OCI-LY1 (cell line): ENCODE results near the gene DHRS11.

ENCODE experiments used
- H2AFZ ChIP-seq: fragments of 200-600 bp; sonication (generic), shearing (Covaris generic); 2 replicates; pipeline ENCODE4 v1.6.0; 2014; ENCODE audit warnings: antibody characterized with exemption, mild to moderate bottlenecking, low read length
- H3F3A ChIP-seq: fragments of 200-600 bp; sonication (generic), shearing (Covaris generic); 2 replicates; pipeline ENCODE4 v1.6.0; 2014; ENCODE audit warnings: mild to moderate bottlenecking, antibody characterized with exemption, low read length, moderate library complexity; ENCODE audit not compliant: insufficient read depth
- H3K27ac ChIP-seq: fragments of 200-600 bp; sonication (generic); 2 replicates; pipeline ENCODE4 v1.5.1; 2014; ENCODE audit warnings: low read length, mixed run types, mild to moderate bottlenecking, low read depth; ENCODE audit not compliant: poor library complexity, severe bottlenecking
- H3K27me3 ChIP-seq: fragments of 200-600 bp; sonication (generic); 2 replicates; pipeline ENCODE4 v1.6.0; 2014; ENCODE audit warnings: antibody characterized with exemption, mild to moderate bottlenecking, low read length, moderate library complexity; ENCODE audit not compliant: insufficient read depth
- H3K36me3 ChIP-seq: fragments of 200-600 bp; sonication (generic); 2 replicates; pipeline ENCODE4 v1.6.1; 2014; ENCODE audit warnings: mild to moderate bottlenecking, antibody characterized with exemption, low read length, moderate library complexity, mixed read lengths; ENCODE audit not compliant: insufficient read depth
- H3K4me1 ChIP-seq: fragments of 200-600 bp; sonication (generic); 2 replicates; pipeline ENCODE4 v1.5.1; 2014; ENCODE audit warnings: mild to moderate bottlenecking, low read length, moderate library complexity; ENCODE audit not compliant: insufficient read depth, severe bottlenecking
- H3K4me2 ChIP-seq: fragments of 200-600 bp; sonication (generic), shearing (Covaris generic); 2 replicates; pipeline ENCODE4 v1.6.1; 2014; ENCODE audit warnings: low read length
- H3K4me3 ChIP-seq: fragments of 200-600 bp; sonication (generic); 2 replicates; pipeline ENCODE4 v1.5.1; 2014; ENCODE audit warnings: low read length, low read depth, mild to moderate bottlenecking, mixed read lengths; ENCODE audit not compliant: poor library complexity, severe bottlenecking
- H3K79me2 ChIP-seq: fragments of 200-600 bp; shearing (Covaris generic); 2 replicates; pipeline ENCODE4 v1.6.1; 2016; ENCODE audit warnings: mixed run types, low read length, mixed read lengths; ENCODE audit not compliant: insufficient read depth
- H3K9ac ChIP-seq: fragments of 200-600 bp; sonication (generic), shearing (Covaris generic); 2 replicates; pipeline ENCODE4 v1.6.1; 2014; ENCODE audit warnings: mild to moderate bottlenecking, low read length, mixed read lengths
- H3K9me2 ChIP-seq: fragments of 200-600 bp; sonication (generic), shearing (Covaris generic); 2 replicates; pipeline ENCODE4 v1.6.1; 2014; ENCODE audit warnings: low read depth, mild to moderate bottlenecking, low read length, mixed read lengths
- H3K9me3 ChIP-seq: fragments of 200-600 bp; shearing (Covaris generic); 2 replicates; pipeline ENCODE4 v1.6.1; 2014; ENCODE audit warnings: low read length, mixed read lengths
- H4K20me1 ChIP-seq: fragments of 200-600 bp; sonication (generic), shearing (Covaris generic); 2 replicates; pipeline ENCODE4 v1.6.0; 2016; ENCODE audit warnings: mild to moderate bottlenecking, low read length; ENCODE audit not compliant: insufficient read depth
- EZH2 ChIP-seq: fragments of 200-600 bp; sonication (generic), shearing (Covaris generic); IDR thresholded peaks from 2 replicates; pipeline ENCODE4 v1.8.0; 2017; ENCODE audit warnings: borderline replicate concordance, mixed run types, mild to moderate bottlenecking, antibody characterized with exemption, low read length, moderate library complexity, mixed read lengths
- TF ChIP-seq, protein P1 (sequence below): fragments of 200-600 bp; sonication (generic), shearing (Covaris generic); IDR thresholded peaks from 2 replicates; pipeline ENCODE4 v1.5.1; 2017; ENCODE audit warnings: mild to moderate bottlenecking, antibody characterized with exemption, low read length, moderate library complexity, mixed read lengths

The DHRS11 gene

DNA sequence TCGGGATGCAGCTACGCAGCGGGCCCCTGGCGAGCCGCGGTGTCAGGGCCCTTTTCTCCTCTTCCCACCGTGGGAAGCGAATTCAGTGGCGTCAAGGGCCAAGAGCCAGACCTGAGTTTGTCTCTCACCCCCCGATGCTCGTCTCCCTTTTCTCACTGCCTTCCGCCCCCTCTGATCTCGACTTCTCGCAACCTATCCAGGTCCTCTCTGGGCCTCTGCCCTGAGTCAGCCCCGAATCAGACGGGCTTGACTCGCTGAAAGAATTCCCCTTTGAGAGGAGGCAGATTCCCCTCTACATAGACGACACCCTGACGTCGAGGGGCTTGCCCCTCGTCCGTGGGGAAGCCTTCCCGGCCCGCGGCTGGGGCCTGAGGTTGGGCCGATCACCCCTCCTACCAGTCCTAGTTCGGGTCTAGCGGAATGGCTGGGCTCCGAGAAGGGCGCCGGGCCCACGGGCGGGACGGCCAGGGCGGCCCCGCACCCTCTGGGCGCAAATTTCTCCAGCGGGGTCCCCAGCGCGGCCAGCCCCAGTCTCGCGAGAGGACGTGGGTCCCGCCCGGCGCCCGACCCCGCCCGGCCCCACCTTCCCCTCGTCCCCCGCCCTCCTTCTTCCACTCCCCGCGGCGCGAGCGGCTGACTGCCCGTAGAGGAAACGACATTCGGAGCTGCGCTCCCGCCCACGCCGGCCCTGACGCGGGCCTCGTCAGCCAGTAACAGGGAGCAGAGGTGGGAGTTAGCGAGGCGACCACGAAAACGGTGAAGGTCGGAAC, 47.2 kb upstream of the DHRS11 start, which contains the start of gene GGNBP2:
Gene GGNBP2 (plus strand): TSS at position 613 of the 770 bp plus-strand sequence. CDS start 806 bp downstream, outside the sequence.
- H4K20me1 ChIP-seq, result peaks cover 3% of the 10 kb centered on the region; the same call in 1 of the 2 replicates
- H3K9me2 ChIP-seq, result no peaks in the 10 kb centered on the region
- no peaks in the 10 kb centered on the region for H3K27me3 ChIP-seq
- H2AFZ ChIP-seq, result no peak within 1 kb of the TSS
- H3K27ac ChIP-seq, result peak within 1 kb of the TSS; percentile 92
- peaks cover 5% of the 10 kb centered on the region; the same call in 1 of the 2 replicates for H3F3A ChIP-seq
- peak within 1 kb of the TSS; percentile 86 for H3K4me2 ChIP-seq
- peaks cover 19% of the 10 kb centered on the region for H3K36me3 ChIP-seq
- peak within 1 kb of the TSS; percentile 83 for H3K4me3 ChIP-seq
- peak within 1 kb of the TSS; percentile 98 for H3K9ac ChIP-seq
- H3K9me3 ChIP-seq, result no peaks in the 10 kb centered on the region
- TF ChIP-seq, protein P1, sequence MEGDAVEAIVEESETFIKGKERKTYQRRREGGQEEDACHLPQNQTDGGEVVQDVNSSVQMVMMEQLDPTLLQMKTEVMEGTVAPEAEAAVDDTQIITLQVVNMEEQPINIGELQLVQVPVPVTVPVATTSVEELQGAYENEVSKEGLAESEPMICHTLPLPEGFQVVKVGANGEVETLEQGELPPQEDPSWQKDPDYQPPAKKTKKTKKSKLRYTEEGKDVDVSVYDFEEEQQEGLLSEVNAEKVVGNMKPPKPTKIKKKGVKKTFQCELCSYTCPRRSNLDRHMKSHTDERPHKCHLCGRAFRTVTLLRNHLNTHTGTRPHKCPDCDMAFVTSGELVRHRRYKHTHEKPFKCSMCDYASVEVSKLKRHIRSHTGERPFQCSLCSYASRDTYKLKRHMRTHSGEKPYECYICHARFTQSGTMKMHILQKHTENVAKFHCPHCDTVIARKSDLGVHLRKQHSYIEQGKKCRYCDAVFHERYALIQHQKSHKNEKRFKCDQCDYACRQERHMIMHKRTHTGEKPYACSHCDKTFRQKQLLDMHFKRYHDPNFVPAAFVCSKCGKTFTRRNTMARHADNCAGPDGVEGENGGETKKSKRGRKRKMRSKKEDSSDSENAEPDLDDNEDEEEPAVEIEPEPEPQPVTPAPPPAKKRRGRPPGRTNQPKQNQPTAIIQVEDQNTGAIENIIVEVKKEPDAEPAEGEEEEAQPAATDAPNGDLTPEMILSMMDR, result no peak; the same call in 1 of the 2 replicates
- TF ChIP-seq EZH2, result no peak
- peaks cover 34% of the 10 kb centered on the region for H3K4me1 ChIP-seq
- H3K79me2 ChIP-seq, result peaks cover 50% of the 10 kb centered on the region

DNA sequence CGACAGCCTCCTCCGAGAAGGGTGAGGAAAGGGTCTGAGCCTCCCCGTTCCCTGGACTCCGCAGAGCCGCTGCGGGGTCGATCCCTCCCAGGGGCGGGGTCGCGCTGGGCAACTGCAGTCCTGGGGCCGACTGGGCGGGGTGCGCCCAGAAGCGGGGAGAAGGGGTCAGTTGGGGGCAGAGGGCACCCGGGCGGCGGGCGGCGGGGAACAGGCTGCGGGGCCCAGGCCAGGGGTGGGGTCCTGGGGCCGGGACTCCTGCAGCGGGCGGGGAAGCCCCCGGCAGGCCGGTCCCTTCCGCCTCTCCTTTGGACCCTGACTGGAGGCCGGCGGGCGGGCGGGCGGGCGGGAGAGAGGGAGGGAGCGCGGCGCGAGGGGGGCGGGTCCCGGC, 46.6 kb upstream of the DHRS11 start:
- Histone ChIP-seq H3K36me3 (peaks cover 23% of the 10 kb centered on the region), H3K27ac (peak overlapping the region; percentile 83), H4K20me1 (peaks cover 3% of the 10 kb centered on the region; the same call in 1 of the 2 replicates), H3K9me2 (no peaks in the 10 kb centered on the region), H3K27me3 (no peaks in the 10 kb centered on the region), H3K9ac (peak overlapping the region; percentile 98), H3K9me3 (no peaks in the 10 kb centered on the region), H3F3A (peaks cover 5% of the 10 kb centered on the region; the same call in 1 of the 2 replicates), H3K4me1 (peaks cover 40% of the 10 kb centered on the region), H3K79me2 (peaks cover 56% of the 10 kb centered on the region), H3K4me2 (peak overlapping the region; percentile 58), H2AFZ (no peak overlapping the region), H3K4me3 (peak overlapping the region; percentile 83)
- TF ChIP-seq EZH2, result no peak
- TF ChIP-seq, protein P1, result no peak

DNA sequence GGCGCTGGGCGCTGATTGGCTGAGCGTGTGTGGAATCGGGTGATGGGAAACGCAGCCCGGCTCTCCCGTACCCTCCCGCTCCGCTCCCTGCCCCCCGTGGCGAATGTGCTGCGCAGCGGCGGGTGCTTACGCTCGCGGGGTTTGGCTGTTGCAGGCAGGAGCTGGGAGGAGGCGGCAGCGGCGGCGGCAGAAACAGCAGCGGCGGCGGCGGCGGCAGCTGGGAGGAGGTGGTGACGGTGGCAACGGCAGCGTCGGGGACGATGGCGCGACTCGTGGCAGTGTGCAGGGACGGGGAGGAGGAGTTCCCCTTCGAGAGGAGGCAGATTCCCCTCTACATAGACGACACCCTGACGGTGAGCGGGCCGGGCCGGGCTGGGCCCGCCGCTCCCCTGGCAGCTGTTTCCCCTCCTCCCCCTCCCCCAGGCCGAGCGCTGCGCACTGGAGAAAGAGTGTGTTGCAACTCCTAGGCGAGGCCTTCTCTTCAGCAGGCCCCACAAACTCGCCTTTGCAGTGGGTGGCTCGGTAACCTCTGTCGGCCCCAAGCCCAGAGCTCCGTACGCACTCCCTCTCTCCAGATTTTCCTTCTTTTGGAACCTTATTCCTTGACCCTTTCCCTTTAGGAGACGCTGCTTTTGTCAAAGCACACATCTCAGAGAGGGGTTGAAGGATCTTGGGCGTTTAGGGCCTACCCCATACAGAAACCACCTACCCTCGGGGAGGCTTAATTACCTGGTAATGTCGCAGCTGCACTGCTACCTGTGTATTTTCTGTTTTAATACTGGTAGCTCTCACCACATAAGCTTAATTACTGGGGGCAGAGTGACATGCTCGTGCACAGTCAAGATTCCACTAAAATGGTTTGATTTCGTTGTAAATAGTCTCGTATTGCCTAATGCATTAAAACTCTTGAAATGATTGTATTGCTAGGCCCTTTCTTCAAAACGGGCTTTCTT, 45.9 kb upstream of the DHRS11 start:
- H3K79me2 ChIP-seq, result peaks cover 63% of the 10 kb centered on the region
- H3K4me1 ChIP-seq, result peaks cover 47% of the 10 kb centered on the region
- H3K9me2 ChIP-seq, result no peaks in the 10 kb centered on the region
- peaks cover 3% of the 10 kb centered on the region; the same call in 1 of the 2 replicates for H4K20me1 ChIP-seq
- H3F3A ChIP-seq, result peaks cover 5% of the 10 kb centered on the region; the same call in 1 of the 2 replicates
- no peaks in the 10 kb centered on the region for H3K27me3 ChIP-seq
- peak overlapping the region; percentile 80 for H3K4me2 ChIP-seq
- TF ChIP-seq EZH2, result no peak
- TF ChIP-seq, protein P1, result no peak
- peak overlapping the region; percentile 83 for H3K4me3 ChIP-seq
- H3K36me3 ChIP-seq, result peaks cover 25% of the 10 kb centered on the region
- H3K9ac ChIP-seq, result peak overlapping the region; percentile 89
- no peaks in the 10 kb centered on the region for H3K9me3 ChIP-seq
- peak overlapping the region; percentile 92 for H3K27ac ChIP-seq
- no peak overlapping the region for H2AFZ ChIP-seq
